Keratinocyte (primary cell): ENCODE data around the gene ZBTB32. TPM values are rescaled to one million over a fixed set of nuclear protein-coding genes. Genes with fewer than 3 reads are reported as not detected.

Source experiments
- DNase-seq: peaks from one replicate; pipeline ENCODE4 v3.0.0-alpha.2; 2011; ENCODE audit warnings: low read depth, missing footprints, low spot score
- FAIRE-seq: peaks from 2 replicates; lab custom pipeline; 2011; peaks lifted over from hg19 to GRCh38; lab: Jason Lieb, UNC
- H2AFZ ChIP-seq: 2 replicates; pipeline ENCODE4 v1.6.0; 2012; ENCODE audit warnings: low read length, control low read depth, inconsistent platforms; ENCODE audit not compliant: control insufficient read depth
- H3K27ac ChIP-seq: 2 replicates; pipeline ENCODE4 v1.5.1; 2011; ENCODE audit warnings: low read length; ENCODE audit not compliant: control insufficient read depth, insufficient read depth
- H3K27me3 ChIP-seq: 3 replicates; pipeline ENCODE4 v1.6.0; 2011; ENCODE audit warnings: low read length; ENCODE audit not compliant: control insufficient read depth, insufficient read depth; ENCODE audit errors: extremely low read depth
- H3K36me3 ChIP-seq, 2 experiments: 2 replicates in 1 of 2; 3 replicates in 1 of 2; pipeline ENCODE4 v1.5.1; 2011; ENCODE audit warnings: low read length in 2 of 2, mild to moderate bottlenecking in 1 of 2; ENCODE audit not compliant: control insufficient read depth in 2 of 2, insufficient read depth in 2 of 2; ENCODE audit errors: extremely low read depth in 1 of 2
- H3K4me1 ChIP-seq: 3 replicates; pipeline ENCODE4 v1.5.1; 2011; ENCODE audit warnings: low read length; ENCODE audit not compliant: control insufficient read depth, insufficient read depth; ENCODE audit errors: extremely low read depth
- H3K4me2 ChIP-seq: 3 replicates; pipeline ENCODE4 v1.6.0; 2011; ENCODE audit warnings: low read depth, low read length; ENCODE audit not compliant: control insufficient read depth, insufficient read depth; ENCODE audit errors: extremely low read depth
- H3K4me3 ChIP-seq, 3 experiments: fragments of 200-600 bp in 1 of 3; sonication (generic) in 1 of 3; 2 replicates in 2 of 3; 3 replicates in 1 of 3; pipeline ENCODE4 v1.5.1; 2011 to 2016; ENCODE audit warnings: low read length in 3 of 3, mild to moderate bottlenecking in 3 of 3, control low read depth in 2 of 3, inconsistent platforms in 1 of 3, low read depth in 1 of 3, mixed read lengths in 1 of 3, mixed run types in 1 of 3, moderate library complexity in 1 of 3; ENCODE audit not compliant: control insufficient read depth in 2 of 3, insufficient read depth in 2 of 3; ENCODE audit errors: extremely low read depth in 1 of 3
- H3K79me2 ChIP-seq: 2 replicates; pipeline ENCODE4 v1.6.0; 2012; ENCODE audit warnings: low read length; ENCODE audit not compliant: control insufficient read depth, insufficient read depth
- H3K9ac ChIP-seq: 3 replicates; pipeline ENCODE4 v1.6.0; 2011; ENCODE audit warnings: low read length; ENCODE audit not compliant: control insufficient read depth, insufficient read depth; ENCODE audit errors: extremely low read depth
- H3K9me1 ChIP-seq: 3 replicates; pipeline ENCODE4 v1.6.0; 2011; ENCODE audit warnings: low read length; ENCODE audit not compliant: control insufficient read depth, insufficient read depth; ENCODE audit errors: extremely low read depth
- H3K9me3 ChIP-seq: 2 replicates; pipeline ENCODE4 v1.5.1; 2012; ENCODE audit warnings: low read depth, low read length; ENCODE audit not compliant: control insufficient read depth
- H4K20me1 ChIP-seq: 3 replicates; pipeline ENCODE4 v1.6.0; 2011; ENCODE audit warnings: low read length; ENCODE audit not compliant: control insufficient read depth, insufficient read depth; ENCODE audit errors: extremely low read depth
- CTCF ChIP-seq, 3 experiments: IDR thresholded peaks in 1 of 3; conservative IDR thresholded peaks in 1 of 3; optimal IDR thresholded peaks in 1 of 3; 2 replicates in 2 of 3; 3 replicates in 1 of 3; pipeline versions ENCODE3 to v1.5.1; 2011; ENCODE audit warnings: low read length in 3 of 3, mild to moderate bottlenecking in 3 of 3, moderate library complexity in 2 of 3, control low read depth in 1 of 3, inconsistent platforms in 1 of 3; ENCODE audit not compliant: insufficient read depth in 2 of 3; ENCODE audit errors: extremely low read depth in 1 of 3
- EZH2 ChIP-seq: IDR thresholded peaks from one replicate; pipeline ENCODE4 v1.6.1; 2012; ENCODE audit warnings: inconsistent platforms, mild to moderate bottlenecking, low read length, moderate library complexity
- dilution Hi-C: fragments of 300-500 bp; cut with MboI; formaldehyde crosslinking; loops from one replicate; pipeline ENCODE4 v1.7.0; 2020; ENCODE audit warnings: low sequenced_read_pairs; ENCODE audit not compliant: extremely low pct_ligation_motif_present
- polyA plus RNA-seq, 5 experiments: library from polyadenylated mRNA; depleted of rRNA in 3 of 5; stranded (reverse) in 3 of 5; stranded (forward) in 1 of 5; unstranded in 1 of 5; fragments of >200 nt; gene quantifications; 1 replicate in 1 of 5; 2 replicates in 3 of 5; 3 replicates in 1 of 5; pipeline versions ENCODE4 v1.2.1 to v1.2.3, GENCODE V29; 2011 to 2012; ENCODE audit warnings: missing spikeins in 2 of 5, low read depth in 1 of 5, low replicate concordance in 1 of 5

ZBTB32 gene
- polyA plus RNA-seq, 1 donor (not counting 4 experiments of a cell fraction or from before 2014, with no cell fraction given) = not detected

- H3K4me1 ChIP-seq = peaks cover 21% of the 10 kb centered on the region
- peaks cover 13 to 23% of the 10 kb centered on the region in 2 experiments for H3K36me3 ChIP-seq
- no peak overlapping the region for H3K4me2 ChIP-seq
- no peak overlapping the region for H3K27ac ChIP-seq
- no peak for DNase-seq
- H3K9me1 ChIP-seq = no peaks in the 10 kb centered on the region
- H3K4me3 ChIP-seq = no peak overlapping the region
- no peaks in the 10 kb centered on the region for H3K9me3 ChIP-seq
- H2AFZ ChIP-seq = no peak overlapping the region
- dilution Hi-C loops = no loop called here
- FAIRE-seq = no peak
- TF ChIP-seq CTCF (optimal IDR thresholded peaks at IDR 0.05 in 1 of 3, IDR thresholded peaks at IDR 0.05 in 1 of 3, conservative IDR thresholded peaks at IDR 0.05 in 1 of 3; ENCODE audit: extremely low read depth in 1 of 3, insufficient read depth in 2 of 3, low read length in 3 of 3) = no peak
- no peak for TF ChIP-seq EZH2
- no peaks in the 10 kb centered on the region for H4K20me1 ChIP-seq
- no peaks in the 10 kb centered on the region for H3K27me3 ChIP-seq
- H3K79me2 ChIP-seq = peaks cover 28% of the 10 kb centered on the region
- no peak overlapping the region for H3K9ac ChIP-seq
Measured at GRCh38 chr19:35750167-35750566, 45.8 kb downstream of the ZBTB32 start.

- dilution Hi-C loops = no loop called here
- Histone ChIP-seq H3K9me3 (no peaks in the 10 kb centered on the region), H3K27me3 (no peaks in the 10 kb centered on the region), H3K36me3 (peaks cover 13 to 23% of the 10 kb centered on the region in 2 experiments), H3K4me2 (no peak overlapping the region), H2AFZ (no peak overlapping the region), H3K4me1 (peaks cover 16% of the 10 kb centered on the region), H3K9ac (no peak overlapping the region), H3K27ac (no peak overlapping the region), H3K79me2 (peaks cover 17% of the 10 kb centered on the region), H3K4me3 (no peak overlapping the region), H3K9me1 (no peaks in the 10 kb centered on the region), H4K20me1 (no peaks in the 10 kb centered on the region)
- TF ChIP-seq CTCF (optimal IDR thresholded peaks at IDR 0.05 in 1 of 3, IDR thresholded peaks at IDR 0.05 in 1 of 3, conservative IDR thresholded peaks at IDR 0.05 in 1 of 3; ENCODE audit: extremely low read depth in 1 of 3, insufficient read depth in 2 of 3, low read length in 3 of 3) (no peak), EZH2 (no peak)
- DNase-seq = no peak
- no peak for FAIRE-seq
Measured at GRCh38 chr19:35751839-35752745, 47.7 kb downstream of the ZBTB32 start.
